ENCODE measurements around the gene ABTB1.
"Not testable (repeated sequence)": the region's sequence is repeated elsewhere in the genome, so short reads cannot be mapped to it uniquely, and the experiment has no call there.

ABTB1 gene

GRCh38 chr3:127650236-127650635 lies 22.5 kb upstream of the ABTB1 start:
- DNase-seq: no peak

- DNase-seq: no peak
These were observed 21.1 kb upstream of the ABTB1 start for GRCh38 chr3:127651516-127652172.

GRCh38 chr3:127652246-127652995 lies 20.3 kb upstream of the ABTB1 start:
- DNase-seq: peak; percentile 57

GRCh38 chr3:127654374-127654773 lies 18.4 kb upstream of the ABTB1 start:
- DNase-seq: no peak

- not testable (repeated sequence) for DNase-seq
These were observed 17.8 kb upstream of the ABTB1 start for GRCh38 chr3:127654993-127655392.

GRCh38 chr3:127655641-127656040 lies 17.1 kb upstream of the ABTB1 start:
- no peak for DNase-seq

- DNase-seq: no peak
These were observed 15.8 kb upstream of the ABTB1 start for GRCh38 chr3:127656906-127657305.

GRCh38 chr3:127658234-127658633 lies 14.5 kb upstream of the ABTB1 start:
- DNase-seq: no peak

- no peak for DNase-seq
These were observed 12.0 kb upstream of the ABTB1 start for GRCh38 chr3:127660621-127661251.

GRCh38 chr3:127661600-127661999 lies 11.2 kb upstream of the ABTB1 start:
- DNase-seq: no peak

- DNase-seq: no peak
These were observed 10.7 kb upstream of the ABTB1 start for GRCh38 chr3:127662001-127662469.

GRCh38 chr3:127663151-127663550 lies 9.6 kb upstream of the ABTB1 start:
- DNase-seq: no peak

- DNase-seq: no peak
These were observed 7.6 kb upstream of the ABTB1 start for GRCh38 chr3:127665165-127665564.

GRCh38 chr3:127665586-127665985 lies 7.2 kb upstream of the ABTB1 start:
- no peak for DNase-seq

- no peak for DNase-seq
These were observed 6.1 kb upstream of the ABTB1 start for GRCh38 chr3:127666676-127667075.

- no peak for DNase-seq
These were observed 5.6 kb upstream of the ABTB1 start for GRCh38 chr3:127667119-127667681.

GRCh38 chr3:127668906-127669305 lies 3.8 kb upstream of the ABTB1 start:
- DNase-seq: no peak

GRCh38 chr3:127669541-127670228 lies 3.1 kb upstream of the ABTB1 start:
- no peak for DNase-seq

- no peak for DNase-seq
These were observed 2.6 kb upstream of the ABTB1 start for GRCh38 chr3:127670229-127670559.

GRCh38 chr3:127670761-127671522 lies 1.8 kb upstream of the ABTB1 start:
- no peak for DNase-seq

GRCh38 chr3:127671523-127672428 lies 976 bp upstream of the ABTB1 start:
- no peak for DNase-seq
